Transverse colon (tissue), 4 donors: ENCODE measurements around the gene MAPKAPK2. TPM values are rescaled to one million over a fixed set of nuclear protein-coding genes. Genes with fewer than 3 reads are reported as not detected.

Source experiments
- DNase-seq: peaks from one replicate; pipeline ENCODE4 v3.0.0-alpha.2; 2019
- H3K27ac ChIP-seq, 4 donors: fragments of 200-600 bp; sonication (generic); 2 replicates each; pipeline ENCODE4 v1.5.1; 2016 to 2018; ENCODE audit warnings: inconsistent platforms in 4 of 4
- H3K27me3 ChIP-seq: fragments of 200-600 bp; sonication (generic); 2 replicates; pipeline ENCODE4 v1.5.1; 2017; ENCODE audit warnings: inconsistent platforms
- H3K36me3 ChIP-seq, 4 donors: fragments of 200-600 bp; sonication (generic); 2 replicates each; pipeline ENCODE4 v1.5.1; 2017 to 2019; ENCODE audit warnings: inconsistent platforms in 4 of 4
- H3K4me1 ChIP-seq, 4 donors: fragments of 200-600 bp; sonication (generic); 2 replicates each; pipeline ENCODE4 v1.5.1; 2017 to 2020; ENCODE audit warnings: inconsistent platforms in 4 of 4
- H3K4me3 ChIP-seq, 4 donors: fragments of 200-600 bp; sonication (generic); 1 replicate in 1 of 4; 2 replicates in 3 of 4; pipeline versions ENCODE4 v1.5.1 to v1.6.1; 2017 to 2019; ENCODE audit warnings: inconsistent platforms in 4 of 4
- H3K9me3 ChIP-seq, 2 donors: fragments of 200-600 bp; sonication (generic); 2 replicates each; pipeline ENCODE4 v1.5.1; 2017 to 2019; ENCODE audit warnings: inconsistent platforms in 2 of 2
- CTCF ChIP-seq, 5 experiments: fragments of 200-600 bp in 3 of 5; fragments of 450-650 bp in 2 of 5; sonication (generic) in 3 of 5; IDR thresholded peaks; 1 replicate in 2 of 5; 2 replicates in 3 of 5; pipeline ENCODE4 v1.5.1; 2016 to 2017; ENCODE audit warnings: antibody characterized with exemption in 5 of 5, inconsistent platforms in 3 of 5, mild to moderate bottlenecking in 2 of 5, moderate library complexity in 1 of 5
- EP300 ChIP-seq: sonication (generic); formaldehyde crosslinking; IDR thresholded peaks from one replicate; pipeline ENCODE4 v1.6.1; 2017; ENCODE audit warnings: antibody characterized with exemption, low read depth
- POLR2A ChIP-seq: fragments of 450-650 bp; IDR thresholded peaks from one replicate; pipeline ENCODE4 v1.6.1; 2016; ENCODE audit warnings: antibody characterized with exemption, mild to moderate bottlenecking, moderate library complexity
- POLR2AphosphoS5 ChIP-seq, 3 donors: sonication (generic); formaldehyde crosslinking; IDR thresholded peaks; one replicate each; pipeline ENCODE4 v1.6.1; 2016; ENCODE audit warnings: antibody characterized with exemption in 3 of 3
- WGBS, 2 donors: methylation state at CpG; one replicate each; pipeline ENCODE4 v1.1.5; 2018; ENCODE audit warnings: low coverage in 1 of 2; 5-methylcytosine and 5-hydroxymethylcytosine counted together
- in situ Hi-C, 4 donors: fragments of 200-750 bp; cut with MboI; loops; one replicate each; pipeline versions ENCODE4 v1.15.0 to v1.15.1; 2017; ENCODE audit warnings: low sequenced_read_pairs in 3 of 4, low pct_ligation_motif_present in 1 of 4, low pct_unique_long_range_greater_than_20kb in 1 of 4
- intact Hi-C: fragments of 100-400 bp; cut with DNase I; formaldehyde crosslinking; loops from one replicate; pipeline ENCODE4 v1.15.1; 2023; ENCODE audit warnings: low total_unique reads
- total RNA-seq, 4 donors: library from RNA; depleted of rRNA; stranded (reverse); fragments of >200 nt; gene quantifications; one replicate each; pipeline ENCODE4 v1.1.0, GENCODE V29; 2016

MAPKAPK2 gene
- total RNA-seq, 4 donors from 2014 or later, result 47.0 to 74.8 (median 52.2) TPM

GRCh38 chr1:206698011-206698410, 13.3 kb downstream of the MAPKAPK2 start:
- 80 to 86% methylated on average over 1 to 2 of the region's 2 CpGs for WGBS, 2 donors
- Histone ChIP-seq H3K4me1 (peaks cover 36 to 78% (median 60%) of the 10 kb centered on the region in 4 donors), H3K4me3 (no peak overlapping the region), H3K27me3 (no peaks in the 10 kb centered on the region), H3K9me3 (no peaks in the 10 kb centered on the region), H3K27ac (no peak overlapping the region), H3K36me3 (no peaks in the 10 kb centered on the region)
- in situ Hi-C loops, result no loop called here
- TF ChIP-seq POLR2A (no peak), CTCF (IDR thresholded peaks at IDR 0.05) (no peak)
- DNase-seq, result no peak
- intact Hi-C loops, result no loop called here

- DNase-seq, result no peak
- H3K27ac ChIP-seq, result peak overlapping the region; percentile 5 to 63 (median 44)
- no peaks in the 10 kb centered on the region for H3K36me3 ChIP-seq
- H3K27me3 ChIP-seq, result no peaks in the 10 kb centered on the region
- H3K4me1 ChIP-seq, result peaks cover 29 to 78% (median 56%) of the 10 kb centered on the region in 4 donors
- WGBS, 2 donors, result 86 to 87% methylated on average over 4 to 7 of the region's 7 CpGs
- intact Hi-C loops, result no loop called here
- no peaks in the 10 kb centered on the region for H3K9me3 ChIP-seq
- TF ChIP-seq POLR2A, result no peak
- TF ChIP-seq POLR2AphosphoS5 (IDR thresholded peaks at IDR 0.05), result no peak
- TF ChIP-seq EP300, result no peak
- no peak for TF ChIP-seq CTCF (IDR thresholded peaks at IDR 0.05)
- in situ Hi-C loops, result no loop called here
- no peak overlapping the region for H3K4me3 ChIP-seq
Observed at GRCh38 chr1:206699000-206699586, 14.4 kb downstream of the MAPKAPK2 start.

GRCh38 chr1:206699626-206700025, 14.9 kb downstream of the MAPKAPK2 start:
- Histone ChIP-seq H3K27me3 (no peaks in the 10 kb centered on the region), H3K9me3 (no peaks in the 10 kb centered on the region), H3K4me1 (peaks cover 28 to 78% (median 54%) of the 10 kb centered on the region in 4 donors), H3K27ac (peak overlapping the region; percentile 5 to 63 (median 44)), H3K4me3 (no peak overlapping the region), H3K36me3 (no peaks in the 10 kb centered on the region)
- in situ Hi-C loops, result no loop called here
- TF ChIP-seq CTCF (IDR thresholded peaks at IDR 0.05) (no peak), POLR2AphosphoS5 (IDR thresholded peaks at IDR 0.05) (peak in 2 of 3 donors; percentile 15 to 29)
- intact Hi-C loops, result no loop called here
- 46 to 93% methylated on average over 3 to 4 of the region's 4 CpGs for WGBS, 2 donors
- DNase-seq, result no peak

GRCh38 chr1:206700445-206701036, 15.8 kb downstream of the MAPKAPK2 start:
- intact Hi-C loops, result no loop called here
- Histone ChIP-seq H3K4me3 (no peak overlapping the region), H3K27ac (peak overlapping the region; percentile 31 to 56 (median 44)), H3K27me3 (no peaks in the 10 kb centered on the region), H3K4me1 (peaks cover 37 to 80% (median 60%) of the 10 kb centered on the region in 4 donors), H3K36me3 (no peaks in the 10 kb centered on the region), H3K9me3 (no peaks in the 10 kb centered on the region)
- WGBS, 2 donors, result 22% methylated on average over 2 of the region's 2 CpGs; no CpG with 5 or more reads in 1 of the 2 donors
- no peak for TF ChIP-seq POLR2AphosphoS5 (IDR thresholded peaks at IDR 0.05)
- no peak for TF ChIP-seq POLR2A
- no peak for TF ChIP-seq EP300
- TF ChIP-seq CTCF (IDR thresholded peaks at IDR 0.05), result no peak
- in situ Hi-C loops, result no loop called here
- DNase-seq, result no peak
